Activated CD4-positive, CD25-positive, alpha-beta regulatory T cell treated with anti-CD3 and anti-CD28 coated beads, Interleukin-2, amount 50 U/mL, for 16 hours (primary cell): ENCODE measurements around the gene PDE11A.
"Not testable (repeated sequence)": the region's sequence is repeated elsewhere in the genome, so short reads cannot be mapped to it uniquely, and the experiment has no call there.

Source experiments
- DNase-seq: peaks from one replicate; pipeline ENCODE4 v3.0.0-alpha.2; 2020; ENCODE audit warnings: low read depth, low spot score

The PDE11A gene

GRCh38 chr2:178074123-178075005 is 1.8 kb upstream of the PDE11A start:
- no peak for DNase-seq

GRCh38 chr2:178072000-178072382 is 586 bp downstream of the PDE11A start:
- no peak for DNase-seq

- DNase-seq: no peak
Measured at GRCh38 chr2:178070824-178071223, 1.8 kb downstream of the PDE11A start.

- DNase-seq: no peak
Measured at GRCh38 chr2:178069551-178069950, 3.0 kb downstream of the PDE11A start.

- DNase-seq: no peak
Measured at GRCh38 chr2:178068823-178069454, 3.6 kb downstream of the PDE11A start.

GRCh38 chr2:178066890-178067669 is 5.5 kb downstream of the PDE11A start:
- DNase-seq: no peak

- DNase-seq: no peak
Measured at GRCh38 chr2:178066324-178066723, 6.3 kb downstream of the PDE11A start.

- no peak for DNase-seq
Measured at GRCh38 chr2:178059681-178060080, 12.9 kb downstream of the PDE11A start.

- no peak for DNase-seq
Measured at GRCh38 chr2:178059111-178059510, 13.5 kb downstream of the PDE11A start.

- DNase-seq: no peak
Measured at GRCh38 chr2:178057179-178057680, 15.3 kb downstream of the PDE11A start.

GRCh38 chr2:178056345-178056744 is 16.2 kb downstream of the PDE11A start:
- DNase-seq: no peak

- not testable (repeated sequence) for DNase-seq
Measured at GRCh38 chr2:178051257-178051656, 21.3 kb downstream of the PDE11A start.

GRCh38 chr2:178047391-178047790 is 25.2 kb downstream of the PDE11A start:
- no peak for DNase-seq

- DNase-seq: no peak
Measured at GRCh38 chr2:178044836-178045235, 27.7 kb downstream of the PDE11A start.

GRCh38 chr2:178043266-178043665 is 29.3 kb downstream of the PDE11A start:
- DNase-seq: no peak

- DNase-seq: not testable (repeated sequence)
Measured at GRCh38 chr2:178033583-178033982, 39.0 kb downstream of the PDE11A start.

GRCh38 chr2:178029342-178029741 is 43.2 kb downstream of the PDE11A start:
- no peak for DNase-seq

- DNase-seq: no peak
Measured at GRCh38 chr2:178025551-178026185, 46.9 kb downstream of the PDE11A start.

- no peak for DNase-seq
Measured at GRCh38 chr2:178018141-178018540, 54.4 kb downstream of the PDE11A start.

GRCh38 chr2:178016612-178017011 is 56.0 kb downstream of the PDE11A start:
- no peak for DNase-seq

- DNase-seq: no peak
Measured at GRCh38 chr2:178012639-178013038, 59.9 kb downstream of the PDE11A start.

- no peak for DNase-seq
Measured at GRCh38 chr2:178009813-178010212, 62.8 kb downstream of the PDE11A start.
